ENCODE measurements around the gene STPG1. TPM values are rescaled to one million over a fixed set of nuclear protein-coding genes. Genes with fewer than 3 reads are reported as not detected.
A peak's percentile ranks its signal among the peaks of the same experiment; 100 is the strongest.

Gene STPG1
- total RNA-seq, 1 donor: 10.0 TPM

GRCh38 chr1:24388331-24388885, 25.2 kb downstream of the STPG1 start:
- no peak for DNase-seq (ENCODE audit: low read depth)
- no peak for TF ChIP-seq CTCF (IDR thresholded peaks at IDR 0.05; ENCODE audit: insufficient read depth, low read length)
- H3K4me3 ChIP-seq (ENCODE audit: low read depth, low read length): no peak overlapping the region

DNA sequence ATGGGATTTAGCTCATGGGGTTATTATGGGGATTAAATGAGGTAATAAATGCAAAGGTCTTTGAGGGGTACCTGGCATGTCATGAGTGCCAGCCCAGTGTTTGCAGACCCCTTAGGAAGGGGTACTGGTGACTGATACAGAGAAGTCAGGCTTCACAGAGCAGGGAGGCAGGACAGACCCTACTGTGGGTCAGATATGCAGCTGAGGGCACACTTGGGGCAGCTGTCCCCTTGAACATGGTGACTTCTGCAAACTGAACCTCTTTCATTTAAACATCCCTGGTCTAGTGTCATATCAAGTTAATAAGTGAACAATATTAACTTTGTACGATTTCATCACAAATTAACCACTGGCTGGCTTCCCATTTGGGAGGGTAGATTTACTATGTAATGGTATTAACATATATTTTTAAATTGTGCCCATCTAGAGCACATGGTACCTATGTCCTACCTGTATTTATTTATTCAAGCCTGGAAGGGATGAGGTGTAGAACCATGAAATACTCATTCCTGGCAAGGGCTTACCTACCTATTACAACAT, 25.9 kb downstream of the STPG1 start:
- DNase-seq (ENCODE audit: low read depth): no peak
- TF ChIP-seq CTCF (IDR thresholded peaks at IDR 0.05; ENCODE audit: insufficient read depth, low read length): no peak
- H3K4me3 ChIP-seq (ENCODE audit: low read depth, low read length): no peak overlapping the region

- no peak for TF ChIP-seq CTCF (IDR thresholded peaks at IDR 0.05; ENCODE audit: insufficient read depth, low read length)
- DNase-seq (ENCODE audit: low read depth): no peak
- H3K4me3 ChIP-seq (ENCODE audit: low read depth, low read length): no peak overlapping the region
Observed at GRCh38 chr1:24386931-24387330, 26.7 kb downstream of the STPG1 start.

DNA sequence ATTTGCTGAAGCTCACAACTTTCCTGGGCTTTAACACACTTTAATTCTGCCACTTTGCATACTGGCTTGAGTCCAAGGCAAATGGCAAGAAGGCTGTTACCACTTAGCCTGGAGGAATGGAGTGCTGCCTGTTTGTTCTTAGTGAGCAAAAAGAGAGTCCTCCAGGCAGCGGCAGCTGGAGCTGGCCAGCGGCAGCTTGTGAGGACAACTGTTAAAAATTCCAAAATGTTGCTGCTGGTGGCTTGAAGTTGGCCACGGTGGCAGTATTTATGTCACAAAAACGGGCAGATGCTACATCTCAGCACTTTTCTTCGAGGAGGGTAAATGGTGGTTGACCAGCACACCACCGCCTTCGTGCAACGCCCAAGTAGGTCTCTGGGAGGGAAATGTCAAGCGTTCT, 27.3 kb downstream of the STPG1 start:
- no peak for TF ChIP-seq CTCF (IDR thresholded peaks at IDR 0.05; ENCODE audit: insufficient read depth, low read length)
- no peak for DNase-seq (ENCODE audit: low read depth)
- no peak overlapping the region for H3K4me3 ChIP-seq (ENCODE audit: low read depth, low read length)

DNA sequence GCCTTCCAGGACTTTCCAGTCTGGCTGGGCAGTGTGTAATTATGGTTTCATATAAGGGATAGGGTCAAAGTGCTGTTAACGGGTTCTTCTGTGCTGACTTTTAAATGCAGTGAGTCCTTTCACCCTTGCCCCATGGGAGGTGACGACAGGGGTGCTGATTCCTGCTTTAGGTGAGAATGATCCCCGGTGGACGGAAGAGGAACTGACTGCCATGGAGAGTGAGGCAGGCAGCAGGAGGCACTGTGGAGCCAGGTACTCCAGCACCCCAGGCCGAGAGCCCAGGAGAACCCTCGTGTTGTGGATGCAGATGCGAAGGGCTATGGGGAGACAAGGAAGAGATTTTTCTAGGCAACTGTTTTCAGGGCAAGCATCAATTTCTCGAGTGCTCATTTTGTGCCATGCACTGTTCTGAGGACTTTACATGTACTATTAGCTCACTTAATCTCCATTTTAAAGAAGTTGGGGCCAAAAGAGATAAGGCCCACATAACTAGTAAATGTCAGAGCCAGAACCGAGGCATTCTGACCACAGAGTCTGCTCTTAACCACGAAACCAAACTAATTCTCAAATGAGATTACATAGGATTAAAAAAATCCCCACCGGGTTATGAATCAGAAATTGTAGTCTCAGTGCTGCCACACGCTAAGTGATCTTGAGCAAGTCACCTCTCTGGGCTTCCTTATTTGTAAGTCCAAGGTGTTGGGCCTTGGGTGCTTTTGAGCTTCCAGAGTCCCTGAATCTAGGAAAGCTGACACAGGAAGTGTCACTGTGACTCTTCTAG, 28.2 kb downstream of the STPG1 start:
- peak; percentile 45 for TF ChIP-seq CTCF (IDR thresholded peaks at IDR 0.05; ENCODE audit: insufficient read depth, low read length)
- no peak overlapping the region for H3K4me3 ChIP-seq (ENCODE audit: low read depth, low read length)
- DNase-seq (ENCODE audit: low read depth): peak; percentile 70

DNA sequence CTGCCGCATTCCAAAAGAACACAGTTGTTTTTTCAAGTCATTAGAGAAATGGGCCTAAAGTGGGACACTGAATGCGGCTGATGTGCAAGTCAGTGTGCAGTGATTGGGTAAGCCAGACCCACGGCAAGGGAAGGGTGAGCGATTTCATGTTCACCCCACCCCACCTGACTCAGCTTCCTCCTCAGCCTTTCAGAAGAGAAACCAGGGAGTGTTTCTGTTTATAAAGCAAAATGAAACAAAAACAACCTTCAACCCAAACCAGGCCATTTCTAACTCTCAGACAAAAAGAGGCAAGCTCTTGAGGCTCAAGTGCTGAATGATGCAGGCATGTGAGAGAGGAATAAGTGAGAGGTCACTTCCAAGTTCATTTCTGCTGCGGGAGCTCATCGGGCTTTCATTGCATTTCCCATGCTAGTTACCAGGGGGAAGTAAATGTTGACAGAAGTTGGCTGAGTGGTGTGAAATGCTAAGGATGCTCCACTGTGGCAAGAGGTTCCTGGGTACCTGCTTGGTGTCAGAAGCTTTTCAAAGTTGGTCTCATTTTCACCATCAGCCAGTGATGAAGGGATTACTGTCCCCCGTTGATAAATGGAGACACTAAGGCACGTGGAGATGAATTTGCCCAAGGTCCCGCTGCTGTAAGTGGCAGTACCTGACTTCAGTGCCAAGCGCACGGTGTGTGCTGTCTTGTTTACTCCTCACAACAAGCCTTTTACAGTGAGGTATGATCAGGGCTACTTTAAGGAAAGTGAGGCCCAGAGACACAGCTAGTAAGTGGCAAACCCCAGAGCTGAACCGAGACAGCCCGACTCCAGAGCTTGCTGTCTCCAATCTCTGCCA, 29.1 kb downstream of the STPG1 start:
- TF ChIP-seq CTCF (IDR thresholded peaks at IDR 0.05; ENCODE audit: insufficient read depth, low read length): no peak
- peak; percentile 69 for DNase-seq (ENCODE audit: low read depth)
- H3K4me3 ChIP-seq (ENCODE audit: low read depth, low read length): no peak overlapping the region
